NCI-H748 (cell line): Measurements from ENCODE around the gene ITGB8.

Experiments used
- DNase-seq: peaks from one replicate; lab custom pipeline; 2025; ENCODE audit not compliant: unreplicated experiment; lab: John Stamatoyannopoulos, UW

Gene ITGB8

DNA sequence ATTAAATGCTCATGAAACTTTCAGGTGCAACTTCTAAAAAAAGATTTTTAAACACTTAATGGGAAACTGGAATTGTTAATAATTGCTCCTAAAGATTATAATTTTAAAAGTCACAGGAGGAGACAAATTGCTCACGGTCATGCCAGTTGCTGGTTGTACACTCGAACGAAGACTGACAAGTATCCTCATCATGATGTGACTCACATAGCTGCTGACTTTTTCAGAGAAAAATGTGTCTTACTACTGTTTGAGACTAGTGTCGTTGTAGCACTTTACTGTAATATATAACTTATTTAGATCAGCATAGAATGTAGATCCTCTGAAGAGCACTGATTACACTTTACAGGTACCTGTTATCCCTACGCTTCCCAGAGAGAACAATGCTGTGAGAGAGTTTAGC, 79.3 kb downstream of the ITGB8 start:
- DNase-seq = no peak

- no peak for DNase-seq
Measured at GRCh38 chr7:20411372-20411771, 80.7 kb downstream of the ITGB8 start.

DNA sequence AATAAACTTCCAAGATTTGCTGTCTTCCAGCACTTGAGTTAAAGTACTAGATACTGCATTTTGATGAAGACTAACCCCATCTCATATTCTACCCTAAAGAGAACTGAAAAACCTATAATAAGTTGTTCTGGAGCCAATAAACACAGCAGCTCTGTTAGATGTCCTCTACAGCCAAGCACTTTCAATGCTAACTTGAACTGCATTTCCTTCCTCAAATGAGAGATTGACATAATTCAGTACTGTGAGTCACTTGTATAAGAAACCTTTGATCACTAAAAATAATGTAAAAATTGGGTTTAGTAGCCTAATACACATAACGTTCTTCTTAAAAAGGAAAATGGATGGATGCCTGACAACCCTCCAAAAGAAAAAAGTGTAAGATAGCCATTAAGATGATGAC, 81.3 kb downstream of the ITGB8 start:
- DNase-seq = no peak

- no peak for DNase-seq
Measured at GRCh38 chr7:20417260-20417659, 86.6 kb downstream of the ITGB8 start.

DNA sequence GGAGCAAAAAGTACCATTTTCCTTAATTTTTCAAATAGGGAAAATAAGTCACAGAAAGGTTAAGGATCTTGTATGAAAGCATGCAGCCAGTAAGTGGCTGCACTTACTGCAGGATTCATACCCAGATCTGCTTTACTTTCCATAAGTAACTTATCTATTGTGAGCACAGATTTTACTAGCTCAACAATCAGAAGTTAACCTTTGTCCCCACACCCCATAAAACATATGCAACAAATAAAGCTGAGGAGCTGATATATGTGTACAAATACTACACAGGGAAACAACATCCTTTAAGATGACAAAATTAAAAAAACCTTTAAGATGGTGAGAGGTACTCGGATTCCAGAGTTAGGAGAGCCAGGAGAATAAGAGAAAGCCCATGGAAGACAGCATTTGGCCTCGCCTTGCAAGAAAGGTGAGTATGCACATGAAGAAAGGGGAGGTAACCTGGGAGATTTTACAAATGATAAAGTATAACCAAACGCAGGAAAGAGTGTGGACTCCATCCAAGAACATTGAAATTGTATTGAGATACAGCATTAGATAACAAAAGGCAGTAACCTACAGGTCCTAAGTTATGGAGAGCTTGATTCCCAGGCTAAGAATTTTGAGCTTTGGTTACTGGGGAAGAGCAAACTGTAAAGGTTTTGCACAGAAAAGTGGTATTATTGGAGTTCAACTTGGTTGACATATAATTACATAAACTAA, 87.1 kb downstream of the ITGB8 start:
- no peak for DNase-seq

GRCh38 chr7:20424500-20424899, 93.8 kb downstream of the ITGB8 start:
- DNase-seq = no peak

GRCh38 chr7:20430664-20431063, 100.0 kb downstream of the ITGB8 start:
- no peak for DNase-seq

DNA sequence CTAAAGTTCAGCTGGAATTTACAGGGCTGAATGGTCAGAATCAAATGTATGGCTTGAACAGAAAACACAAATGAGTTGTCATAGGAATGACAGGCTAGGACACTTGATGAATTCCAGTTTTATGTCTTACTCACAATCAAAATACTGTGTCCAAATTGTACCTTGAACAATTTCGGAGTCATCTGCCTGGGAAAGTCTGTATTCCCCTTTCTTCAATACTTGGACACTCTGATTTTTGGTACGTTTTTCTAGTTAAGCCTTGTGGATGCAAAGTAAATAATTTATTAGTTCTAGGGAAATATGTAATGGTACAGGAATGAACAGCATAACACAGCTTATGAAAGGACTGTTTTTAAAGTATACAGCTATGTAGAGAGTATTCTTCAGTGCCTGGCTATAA, 100.4 kb downstream of the ITGB8 start:
- DNase-seq = no peak

GRCh38 chr7:20432071-20432470, 101.4 kb downstream of the ITGB8 start:
- DNase-seq = no peak

GRCh38 chr7:20435305-20435704, 104.6 kb downstream of the ITGB8 start:
- no peak for DNase-seq

- no peak for DNase-seq
Measured at GRCh38 chr7:20438248-20438647, 107.5 kb downstream of the ITGB8 start.

- DNase-seq = no peak
Measured at GRCh38 chr7:20438694-20439376, 108.1 kb downstream of the ITGB8 start.

- no peak for DNase-seq
Measured at GRCh38 chr7:20439416-20440185, 108.9 kb downstream of the ITGB8 start.

GRCh38 chr7:20440472-20441105, 109.9 kb downstream of the ITGB8 start:
- DNase-seq = peak; percentile 47

GRCh38 chr7:20441346-20441745, 110.6 kb downstream of the ITGB8 start:
- peak; percentile 6 for DNase-seq

- no peak for DNase-seq
Measured at GRCh38 chr7:20441991-20442441, 111.3 kb downstream of the ITGB8 start.

DNA sequence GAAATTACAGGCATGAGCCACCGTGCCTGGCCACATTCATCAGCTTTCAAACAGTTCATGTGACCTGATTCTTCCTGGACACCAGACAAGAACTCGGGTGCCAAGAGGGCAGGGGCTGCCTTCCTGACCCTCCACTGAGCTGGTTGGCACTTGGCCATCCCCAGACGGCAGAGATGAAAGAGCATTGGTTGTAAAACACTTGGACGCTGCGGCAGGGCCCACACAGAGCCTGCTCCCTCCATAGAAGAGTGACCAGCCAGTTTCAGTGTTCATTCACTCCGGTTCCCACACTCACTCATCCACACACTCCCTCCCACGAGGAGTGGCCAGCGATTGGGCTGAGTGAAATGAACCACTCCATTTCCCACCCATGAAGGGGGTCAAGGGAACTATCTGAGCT, 112.3 kb downstream of the ITGB8 start:
- DNase-seq = no peak

- no peak for DNase-seq
Measured at GRCh38 chr7:20444030-20444800, 113.5 kb downstream of the ITGB8 start.

- no peak for DNase-seq
Measured at GRCh38 chr7:20447021-20447650, 116.4 kb downstream of the ITGB8 start.

DNA sequence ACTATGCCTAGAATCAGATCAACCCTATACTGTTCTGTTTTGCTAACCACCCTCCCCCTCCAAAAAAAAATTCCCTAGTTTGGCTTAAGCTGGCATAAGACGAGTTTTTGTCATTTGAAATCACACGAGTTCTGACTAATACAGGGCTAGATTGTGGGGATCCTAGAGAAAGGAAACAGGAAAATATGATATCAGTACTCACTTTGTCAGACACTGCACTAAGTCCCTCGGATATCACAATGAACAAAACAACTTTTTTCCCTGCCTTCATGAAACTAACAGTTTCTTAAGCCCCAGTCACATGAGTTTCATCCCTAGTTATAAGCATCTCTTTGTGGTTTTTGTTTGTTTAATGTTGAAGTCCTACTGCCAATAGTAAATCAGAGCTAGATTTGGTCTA, 118.5 kb downstream of the ITGB8 start:
- no peak for DNase-seq
